Panc1 (cell line): ENCODE results near the gene DGCR2. TPM values are rescaled to one million over a fixed set of nuclear protein-coding genes. Genes with fewer than 3 reads are reported as not detected.

Source experiments
- ATAC-seq: fragments of 200-7000 bp; cut with Tn5 transposase; 2 replicates; pipeline ENCODE4 v1.9.1; 2020; ENCODE audit warnings: mild to moderate bottlenecking, moderate library complexity
- BruUV-seq: library from RNA; stranded (reverse); fragments of 400-500 nt; replicated peaks from 2 replicates; lab custom pipeline; 2021; lab: Mats Ljungman, UMichigan
- CTCF ChIA-PET: fragments of 300-600 bp; sonication (Branson Sonifier 250); formaldehyde crosslinking; loops from one replicate; lab custom pipeline; 2022; ENCODE audit warnings: antibody characterized with exemption; lab: Charles Lee
- POLR2A ChIA-PET: fragments of 300-600 bp; sonication (Branson Sonifier 250); formaldehyde crosslinking; loops from one replicate; lab custom pipeline; 2022; ENCODE audit warnings: antibody characterized with exemption; lab: Charles Lee
- DNase-seq: peaks from one replicate; pipeline ENCODE4 v3.0.0-alpha.2; 2010; ENCODE audit warnings: low read depth, low spot score
- H3K27ac ChIP-seq: 2 replicates; pipeline ENCODE4 v1.5.1; 2011; ENCODE audit warnings: mild to moderate bottlenecking, low read length, inconsistent platforms
- H3K27me3 ChIP-seq: fragments of 200-500 bp; sonication (Bioruptor generic); 2 replicates; pipeline ENCODE4 v1.6.0; 2014; ENCODE audit warnings: low read length, inconsistent platforms; ENCODE audit not compliant: control insufficient read depth, insufficient read depth
- H3K36me3 ChIP-seq: fragments of 200-500 bp; sonication (Bioruptor generic); 2 replicates; pipeline ENCODE4 v1.5.1; 2014; ENCODE audit warnings: inconsistent platforms, mild to moderate bottlenecking, low read length, moderate library complexity; ENCODE audit not compliant: control insufficient read depth, insufficient read depth
- H3K4me1 ChIP-seq: 2 replicates; pipeline ENCODE4 v1.5.1; 2011; ENCODE audit warnings: inconsistent platforms, mild to moderate bottlenecking, low read length, moderate library complexity; ENCODE audit not compliant: control insufficient read depth, insufficient read depth
- H3K4me3 ChIP-seq, 2 experiments: 2 replicates each; pipeline ENCODE4 v1.5.1; 2011 to 2012; ENCODE audit warnings: low read depth in 2 of 2, low read length in 2 of 2, mild to moderate bottlenecking in 2 of 2, inconsistent platforms in 1 of 2, moderate library complexity in 1 of 2
- H3K9me3 ChIP-seq: fragments of 200-500 bp; sonication (Bioruptor generic); 2 replicates; pipeline ENCODE4 v1.5.1; 2014; ENCODE audit warnings: low read depth, mild to moderate bottlenecking, inconsistent platforms, low read length, moderate library complexity; ENCODE audit not compliant: control insufficient read depth, insufficient read depth
- POLR2AphosphoS5 ChIP-seq: IDR thresholded peaks from 2 replicates; pipeline ENCODE4 v1.6.1; 2012; ENCODE audit warnings: mild to moderate bottlenecking, low read depth, low read length, moderate library complexity
- SIN3A ChIP-seq: IDR thresholded peaks from 2 replicates; pipeline ENCODE4 v1.6.1; 2012; ENCODE audit warnings: low read depth, mild to moderate bottlenecking, low read length, moderate library complexity, borderline replicate concordance; ENCODE audit not compliant: insufficient read depth
- TCF7L2 ChIP-seq: IDR thresholded peaks from 2 replicates; pipeline ENCODE4 v1.6.1; 2011; ENCODE audit warnings: mild to moderate bottlenecking, low read depth, low read length, inconsistent platforms
- in situ Hi-C: cut with HindIII; loops from 2 replicates; pipeline ENCODE4 v1.10.0; 2016; ENCODE audit warnings: low sequenced_read_pairs, low pct_unique_long_range_greater_than_20kb
- intact Hi-C: fragments of 100-400 bp; cut with micrococcal nuclease; formaldehyde crosslinking; loops from one replicate; pipeline ENCODE4 v1.10.0; 2022; ENCODE audit not compliant: unreplicated experiment
- total RNA-seq: library from RNA; stranded (reverse); gene quantifications from one replicate; pipeline ENCODE4 v1.2.1, GENCODE V29; 2021; ENCODE audit not compliant: unreplicated experiment
- TF ChIP-seq, protein P1 (sequence below), 2 experiments: IDR thresholded peaks; 2 replicates each; pipeline ENCODE4 v1.6.1; 2011 to 2012; ENCODE audit warnings: low read depth in 2 of 2, control low read depth in 1 of 2, low read length in 1 of 2, mild to moderate bottlenecking in 1 of 2, moderate library complexity in 1 of 2; ENCODE audit not compliant: insufficient read depth in 1 of 2
- TF ChIP-seq, protein P2 (sequence below): fragments of 450-650 bp; IDR thresholded peaks from 2 replicates; pipeline ENCODE4 v1.5.1; 2017; ENCODE audit warnings: mild to moderate bottlenecking

The DGCR2 gene
- total RNA-seq, 1 experiment from 2014 or later = 35.1 TPM

DNA sequence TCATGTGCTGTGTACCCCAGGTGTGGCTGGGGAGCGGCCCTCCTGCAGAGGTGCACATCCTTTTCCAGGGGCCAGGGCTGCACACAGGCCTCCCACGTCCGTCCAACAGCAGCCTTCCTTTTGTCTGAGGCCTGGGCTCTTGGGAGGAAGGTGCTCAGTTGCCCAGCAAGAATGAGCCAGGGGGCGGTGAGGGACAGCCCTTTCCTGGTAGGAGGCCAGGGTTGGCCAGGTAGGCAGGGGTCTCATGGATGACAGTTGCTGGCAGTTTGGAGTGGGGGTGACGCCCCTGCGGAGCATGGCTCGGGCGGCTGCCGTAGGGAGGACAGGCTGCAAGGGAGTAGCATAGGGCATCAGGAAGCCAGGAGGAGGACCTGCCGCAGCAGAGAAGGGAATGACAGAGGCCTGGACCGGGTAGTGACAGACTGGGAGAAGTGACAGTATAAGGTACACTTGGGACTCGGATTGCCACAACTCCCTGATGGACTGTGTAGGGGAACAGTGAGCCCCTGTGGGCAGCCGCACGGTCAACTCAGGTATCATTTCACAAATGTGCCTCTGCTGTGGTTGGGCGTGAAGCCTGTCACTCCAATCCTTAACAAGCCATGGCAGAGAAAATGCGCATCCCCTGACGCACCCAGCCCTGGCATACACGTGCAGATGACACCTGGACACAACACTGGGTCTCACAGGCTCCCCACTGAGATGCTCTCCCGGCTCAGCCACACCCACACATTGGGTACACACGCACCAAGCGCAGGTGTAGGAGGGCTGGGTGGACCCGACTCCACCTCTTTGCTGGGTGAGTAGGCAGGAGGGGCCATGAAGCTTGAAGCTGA is 79.7 kb downstream of the DGCR2 start:
- no peaks in the 10 kb centered on the region for H3K9me3 ChIP-seq
- in situ Hi-C loops (no loop called here), intact Hi-C loops (no loop called here)
- H3K36me3 ChIP-seq = no peaks in the 10 kb centered on the region
- H3K27ac ChIP-seq = no peak overlapping the region
- no peak for ATAC-seq
- CTCF ChIA-PET = no interaction called here
- H3K4me3 ChIP-seq = no peak overlapping the region
- no peak for DNase-seq
- BruUV-seq = no TSS peak
- no peaks in the 10 kb centered on the region for H3K27me3 ChIP-seq
- TF ChIP-seq TCF7L2 (no peak), POLR2AphosphoS5 (no peak), SIN3A (no peak)
- TF ChIP-seq, protein P1, sequence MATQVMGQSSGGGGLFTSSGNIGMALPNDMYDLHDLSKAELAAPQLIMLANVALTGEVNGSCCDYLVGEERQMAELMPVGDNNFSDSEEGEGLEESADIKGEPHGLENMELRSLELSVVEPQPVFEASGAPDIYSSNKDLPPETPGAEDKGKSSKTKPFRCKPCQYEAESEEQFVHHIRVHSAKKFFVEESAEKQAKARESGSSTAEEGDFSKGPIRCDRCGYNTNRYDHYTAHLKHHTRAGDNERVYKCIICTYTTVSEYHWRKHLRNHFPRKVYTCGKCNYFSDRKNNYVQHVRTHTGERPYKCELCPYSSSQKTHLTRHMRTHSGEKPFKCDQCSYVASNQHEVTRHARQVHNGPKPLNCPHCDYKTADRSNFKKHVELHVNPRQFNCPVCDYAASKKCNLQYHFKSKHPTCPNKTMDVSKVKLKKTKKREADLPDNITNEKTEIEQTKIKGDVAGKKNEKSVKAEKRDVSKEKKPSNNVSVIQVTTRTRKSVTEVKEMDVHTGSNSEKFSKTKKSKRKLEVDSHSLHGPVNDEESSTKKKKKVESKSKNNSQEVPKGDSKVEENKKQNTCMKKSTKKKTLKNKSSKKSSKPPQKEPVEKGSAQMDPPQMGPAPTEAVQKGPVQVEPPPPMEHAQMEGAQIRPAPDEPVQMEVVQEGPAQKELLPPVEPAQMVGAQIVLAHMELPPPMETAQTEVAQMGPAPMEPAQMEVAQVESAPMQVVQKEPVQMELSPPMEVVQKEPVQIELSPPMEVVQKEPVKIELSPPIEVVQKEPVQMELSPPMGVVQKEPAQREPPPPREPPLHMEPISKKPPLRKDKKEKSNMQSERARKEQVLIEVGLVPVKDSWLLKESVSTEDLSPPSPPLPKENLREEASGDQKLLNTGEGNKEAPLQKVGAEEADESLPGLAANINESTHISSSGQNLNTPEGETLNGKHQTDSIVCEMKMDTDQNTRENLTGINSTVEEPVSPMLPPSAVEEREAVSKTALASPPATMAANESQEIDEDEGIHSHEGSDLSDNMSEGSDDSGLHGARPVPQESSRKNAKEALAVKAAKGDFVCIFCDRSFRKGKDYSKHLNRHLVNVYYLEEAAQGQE (IDR thresholded peaks at IDR 0.05; ENCODE audit: insufficient read depth in 1 of 2, low read depth in 2 of 2, low read length in 1 of 2) = no peak
- TF ChIP-seq, protein P2, sequence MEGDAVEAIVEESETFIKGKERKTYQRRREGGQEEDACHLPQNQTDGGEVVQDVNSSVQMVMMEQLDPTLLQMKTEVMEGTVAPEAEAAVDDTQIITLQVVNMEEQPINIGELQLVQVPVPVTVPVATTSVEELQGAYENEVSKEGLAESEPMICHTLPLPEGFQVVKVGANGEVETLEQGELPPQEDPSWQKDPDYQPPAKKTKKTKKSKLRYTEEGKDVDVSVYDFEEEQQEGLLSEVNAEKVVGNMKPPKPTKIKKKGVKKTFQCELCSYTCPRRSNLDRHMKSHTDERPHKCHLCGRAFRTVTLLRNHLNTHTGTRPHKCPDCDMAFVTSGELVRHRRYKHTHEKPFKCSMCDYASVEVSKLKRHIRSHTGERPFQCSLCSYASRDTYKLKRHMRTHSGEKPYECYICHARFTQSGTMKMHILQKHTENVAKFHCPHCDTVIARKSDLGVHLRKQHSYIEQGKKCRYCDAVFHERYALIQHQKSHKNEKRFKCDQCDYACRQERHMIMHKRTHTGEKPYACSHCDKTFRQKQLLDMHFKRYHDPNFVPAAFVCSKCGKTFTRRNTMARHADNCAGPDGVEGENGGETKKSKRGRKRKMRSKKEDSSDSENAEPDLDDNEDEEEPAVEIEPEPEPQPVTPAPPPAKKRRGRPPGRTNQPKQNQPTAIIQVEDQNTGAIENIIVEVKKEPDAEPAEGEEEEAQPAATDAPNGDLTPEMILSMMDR = no peak
- H3K4me1 ChIP-seq = no peaks in the 10 kb centered on the region
- POLR2A ChIA-PET = no interaction called here

GRCh38 chr22:19041704-19042074 is 80.5 kb downstream of the DGCR2 start:
- CTCF ChIA-PET = no interaction called here
- H3K27ac ChIP-seq = no peak overlapping the region
- in situ Hi-C loops (no loop called here), intact Hi-C loops (no loop called here)
- POLR2A ChIA-PET = no interaction called here
- TF ChIP-seq POLR2AphosphoS5 (no peak), TCF7L2 (no peak), SIN3A (no peak)
- TF ChIP-seq, protein P1 (IDR thresholded peaks at IDR 0.05; ENCODE audit: insufficient read depth in 1 of 2, low read depth in 2 of 2, low read length in 1 of 2) = no peak
- TF ChIP-seq, protein P2 = no peak
- H3K27me3 ChIP-seq = no peaks in the 10 kb centered on the region
- BruUV-seq = no TSS peak
- no peaks in the 10 kb centered on the region for H3K9me3 ChIP-seq
- ATAC-seq (no peak), DNase-seq (no peak)
- H3K36me3 ChIP-seq = no peaks in the 10 kb centered on the region
- H3K4me3 ChIP-seq = no peak overlapping the region
- no peaks in the 10 kb centered on the region for H3K4me1 ChIP-seq
